Astrocyte (in vitro differentiated cells and primary cell): ENCODE measurements around the gene CCDC85B. TPM values are rescaled to one million over a fixed set of nuclear protein-coding genes. Genes with fewer than 3 reads are reported as not detected.
A peak's percentile ranks its signal among the peaks of the same experiment; 100 is the strongest.

Experiments
- DNase-seq: peaks from one replicate; pipeline ENCODE4 v3.0.0-alpha.2; 2010; ENCODE audit warnings: low read depth
- FAIRE-seq: peaks from 2 replicates; lab custom pipeline; 2011; peaks lifted over from hg19 to GRCh38; lab: Jason Lieb, UNC
- H2AFZ ChIP-seq: 2 replicates; pipeline ENCODE4 v1.6.0; 2012; ENCODE audit warnings: low read depth, low read length, inconsistent platforms
- H3K27ac ChIP-seq: 2 replicates; pipeline ENCODE4 v1.5.1; 2011; ENCODE audit warnings: low read depth, low read length, inconsistent platforms
- H3K27me3 ChIP-seq: 2 replicates; pipeline ENCODE4 v1.6.0; 2011; ENCODE audit warnings: low read length, inconsistent platforms; ENCODE audit not compliant: insufficient read depth
- H3K36me3 ChIP-seq: 2 replicates; pipeline ENCODE4 v1.5.1; 2011; ENCODE audit warnings: low read length, inconsistent platforms; ENCODE audit not compliant: insufficient read depth
- H3K4me1 ChIP-seq: 2 replicates; pipeline ENCODE4 v1.5.1; 2011; ENCODE audit warnings: low read length, inconsistent platforms; ENCODE audit not compliant: insufficient read depth
- H3K4me2 ChIP-seq: 2 replicates; pipeline ENCODE4 v1.6.0; 2012; ENCODE audit warnings: low read length, inconsistent platforms
- H3K4me3 ChIP-seq: 2 replicates; pipeline ENCODE4 v1.5.1; 2011; ENCODE audit warnings: low read depth, mild to moderate bottlenecking, low read length, inconsistent platforms; ENCODE audit not compliant: insufficient read depth
- H3K79me2 ChIP-seq: 2 replicates; pipeline ENCODE4 v1.6.0; 2012; ENCODE audit warnings: mild to moderate bottlenecking, low read length, inconsistent platforms; ENCODE audit not compliant: insufficient read depth
- H3K9ac ChIP-seq: 2 replicates; pipeline ENCODE4 v1.6.0; 2012; ENCODE audit warnings: mild to moderate bottlenecking, low read length, inconsistent platforms
- H3K9me3 ChIP-seq: 2 replicates; pipeline ENCODE4 v1.5.1; 2012; ENCODE audit warnings: low read depth, mild to moderate bottlenecking, low read length, inconsistent platforms; ENCODE audit not compliant: insufficient read depth
- H4K20me1 ChIP-seq: 2 replicates; pipeline ENCODE4 v1.6.0; 2012; ENCODE audit warnings: low read length, inconsistent platforms; ENCODE audit not compliant: insufficient read depth
- H3K27ac Mint-ChIP-seq: one replicate; pipeline ENCODE4 v1.8.0; 2021; ENCODE audit warnings: mild to moderate bottlenecking, mixed read lengths; ENCODE audit not compliant: unreplicated experiment
- H3K27me3 Mint-ChIP-seq: one replicate; pipeline ENCODE4 v1.8.0; 2021; ENCODE audit warnings: low read depth, mixed read lengths; ENCODE audit not compliant: unreplicated experiment
- H3K36me3 Mint-ChIP-seq: one replicate; pipeline ENCODE4 v1.8.0; 2021; ENCODE audit warnings: low read depth, mixed read lengths; ENCODE audit not compliant: unreplicated experiment
- H3K4me1 Mint-ChIP-seq: one replicate; pipeline ENCODE4 v1.8.0; 2021; ENCODE audit warnings: low read depth, mixed read lengths; ENCODE audit not compliant: unreplicated experiment
- H3K4me3 Mint-ChIP-seq: one replicate; pipeline ENCODE4 v1.8.0; 2021; ENCODE audit warnings: mild to moderate bottlenecking, moderate library complexity, mixed read lengths; ENCODE audit not compliant: unreplicated experiment
- H3K9me3 Mint-ChIP-seq: one replicate; pipeline ENCODE4 v1.8.0; 2021; ENCODE audit warnings: mild to moderate bottlenecking, mixed read lengths; ENCODE audit not compliant: unreplicated experiment
- EZH2 ChIP-seq: IDR thresholded peaks from 2 replicates; pipeline ENCODE4 v1.6.1; 2012; ENCODE audit warnings: mild to moderate bottlenecking, low read length, inconsistent platforms; ENCODE audit not compliant: insufficient read depth
- total RNA-seq: library from RNA; stranded (reverse); gene quantifications from 2 replicates; pipeline ENCODE4 v1.2.1, GENCODE V29; 2021
- TF ChIP-seq, protein P1 (sequence below): IDR thresholded peaks from 2 replicates; pipeline ENCODE4 v1.5.1; 2011; ENCODE audit warnings: low read depth, mild to moderate bottlenecking, inconsistent platforms, low read length, moderate library complexity; ENCODE audit not compliant: insufficient read depth

The CCDC85B gene
- total RNA-seq, 1 donor from 2014 or later, result 31.4 TPM

DNA sequence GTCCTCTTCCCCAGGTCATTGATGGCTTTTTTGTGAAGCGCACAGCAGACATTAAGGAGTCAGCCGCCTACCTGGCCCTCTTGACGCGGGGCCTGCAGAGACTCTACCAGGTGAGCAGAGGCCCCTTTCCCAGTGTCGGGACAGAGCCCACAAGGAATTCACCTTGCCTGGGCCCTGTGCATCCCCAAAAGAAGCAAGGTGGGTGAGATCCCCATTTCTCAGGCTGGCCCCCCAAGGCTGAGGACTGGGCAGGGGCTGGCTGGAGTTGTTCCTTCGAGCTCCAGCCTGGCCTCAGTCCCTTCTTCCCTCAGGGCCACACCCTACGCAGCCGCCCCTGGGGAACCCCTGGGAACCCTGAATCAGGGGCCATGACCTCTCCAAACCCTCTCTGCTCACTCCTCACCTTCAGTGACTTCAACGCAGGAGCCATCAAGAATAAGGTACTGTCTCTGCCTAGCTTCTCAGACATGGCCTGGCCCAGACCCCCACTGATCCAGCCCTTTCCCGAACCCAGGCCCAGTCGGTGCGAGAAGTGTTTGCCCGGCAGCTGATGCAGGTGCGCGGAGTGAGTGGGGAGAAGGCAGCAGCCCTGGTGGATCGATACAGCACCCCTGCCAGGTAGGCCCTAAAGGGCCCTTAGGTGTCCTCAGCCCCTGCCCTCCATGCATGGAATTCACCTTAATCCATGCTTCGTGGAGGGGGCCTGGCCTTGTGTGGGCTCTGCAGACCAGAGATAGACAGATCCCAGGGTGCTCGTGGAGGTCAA lies 25.6 kb upstream of the CCDC85B start:
- Mint-ChIP-seq H3K27ac (peak overlapping the region; percentile 75), H3K9me3 (no peaks in the 10 kb centered on the region), H3K36me3 (peaks cover 15% of the 10 kb centered on the region), H3K27me3 (no peaks in the 10 kb centered on the region), H3K4me1 (peaks cover 21% of the 10 kb centered on the region), H3K4me3 (no peak overlapping the region)
- no peak overlapping the region for H3K9ac ChIP-seq
- H3K4me1 ChIP-seq, result peaks cover 24% of the 10 kb centered on the region
- H3K36me3 ChIP-seq, result peaks cover 35% of the 10 kb centered on the region
- TF ChIP-seq, protein P1, sequence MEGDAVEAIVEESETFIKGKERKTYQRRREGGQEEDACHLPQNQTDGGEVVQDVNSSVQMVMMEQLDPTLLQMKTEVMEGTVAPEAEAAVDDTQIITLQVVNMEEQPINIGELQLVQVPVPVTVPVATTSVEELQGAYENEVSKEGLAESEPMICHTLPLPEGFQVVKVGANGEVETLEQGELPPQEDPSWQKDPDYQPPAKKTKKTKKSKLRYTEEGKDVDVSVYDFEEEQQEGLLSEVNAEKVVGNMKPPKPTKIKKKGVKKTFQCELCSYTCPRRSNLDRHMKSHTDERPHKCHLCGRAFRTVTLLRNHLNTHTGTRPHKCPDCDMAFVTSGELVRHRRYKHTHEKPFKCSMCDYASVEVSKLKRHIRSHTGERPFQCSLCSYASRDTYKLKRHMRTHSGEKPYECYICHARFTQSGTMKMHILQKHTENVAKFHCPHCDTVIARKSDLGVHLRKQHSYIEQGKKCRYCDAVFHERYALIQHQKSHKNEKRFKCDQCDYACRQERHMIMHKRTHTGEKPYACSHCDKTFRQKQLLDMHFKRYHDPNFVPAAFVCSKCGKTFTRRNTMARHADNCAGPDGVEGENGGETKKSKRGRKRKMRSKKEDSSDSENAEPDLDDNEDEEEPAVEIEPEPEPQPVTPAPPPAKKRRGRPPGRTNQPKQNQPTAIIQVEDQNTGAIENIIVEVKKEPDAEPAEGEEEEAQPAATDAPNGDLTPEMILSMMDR, result no peak
- no peak for TF ChIP-seq EZH2
- DNase-seq (no peak), FAIRE-seq (no peak)
- H3K79me2 ChIP-seq, result peaks cover 58% of the 10 kb centered on the region
- H3K27ac ChIP-seq, result no peak overlapping the region
- H2AFZ ChIP-seq, result no peak overlapping the region
- H3K4me2 ChIP-seq, result no peak overlapping the region
- H3K27me3 ChIP-seq, result no peaks in the 10 kb centered on the region
- H3K4me3 ChIP-seq, result no peak overlapping the region
- no peaks in the 10 kb centered on the region for H3K9me3 ChIP-seq
- H4K20me1 ChIP-seq, result peaks cover 81% of the 10 kb centered on the region

GRCh38 chr11:65865550-65866172 lies 24.8 kb upstream of the CCDC85B start:
- Mint-ChIP-seq H3K27ac (peak overlapping the region; percentile 75), H3K27me3 (no peaks in the 10 kb centered on the region), H3K4me3 (no peak overlapping the region), H3K4me1 (peaks cover 24% of the 10 kb centered on the region), H3K36me3 (peaks cover 15% of the 10 kb centered on the region), H3K9me3 (no peaks in the 10 kb centered on the region)
- Histone ChIP-seq H3K9ac (no peak overlapping the region), H3K79me2 (peaks cover 64% of the 10 kb centered on the region), H3K4me2 (no peak overlapping the region), H2AFZ (no peak overlapping the region), H3K4me3 (no peak overlapping the region), H3K27me3 (no peaks in the 10 kb centered on the region), H3K27ac (no peak overlapping the region), H4K20me1 (peaks cover 89% of the 10 kb centered on the region), H3K4me1 (peaks cover 27% of the 10 kb centered on the region), H3K36me3 (peaks cover 35% of the 10 kb centered on the region), H3K9me3 (no peaks in the 10 kb centered on the region)
- DNase-seq, result no peak
- TF ChIP-seq, protein P1, result no peak
- TF ChIP-seq EZH2, result no peak
- no peak for FAIRE-seq
